Activated CD8-positive, alpha-beta T cell treated with anti-CD3 and anti-CD28 coated beads, Interleukin-2, amount 10 ng/mL, durations not matched to agents 7 days and 5 days (primary cell): ENCODE measurements around the gene QPCTL. TPM values are rescaled to one million over a fixed set of nuclear protein-coding genes. Genes with fewer than 3 reads are reported as not detected.
A peak's percentile ranks its signal among the peaks of the same experiment; 100 is the strongest.
"Not testable (repeated sequence)": the region's sequence is repeated elsewhere in the genome, so short reads cannot be mapped to it uniquely, and the experiment has no call there.

Source experiments
- ATAC-seq: fragments of 150-1000 bp; cut with Tn5 transposase; one replicate; pipeline ENCODE4 v1.10.0; 2021; ENCODE audit warnings: moderate library complexity
- CTCF ChIA-PET: fragments of 350-600 bp; sonication (Branson Sonifier 250); formaldehyde crosslinking; loops from one replicate; lab custom pipeline; 2021; ENCODE audit warnings: antibody characterized with exemption; lab: Charles Lee
- POLR2A ChIA-PET: fragments of 350-600 bp; sonication (Branson Sonifier 250); formaldehyde crosslinking; loops from one replicate; lab custom pipeline; 2021; ENCODE audit warnings: antibody characterized with exemption; lab: Charles Lee
- DNase-seq: peaks from one replicate; pipeline ENCODE4 v3.0.0-alpha.2; 2020
- H3K27ac Mint-ChIP-seq: one replicate; pipeline ENCODE4 v1.8.0; 2021; ENCODE audit warnings: mild to moderate bottlenecking, mixed read lengths
- H3K27me3 Mint-ChIP-seq: one replicate; pipeline ENCODE4 v1.8.0; 2021; ENCODE audit warnings: low read depth, mixed read lengths
- H3K36me3 Mint-ChIP-seq: one replicate; pipeline ENCODE4 v1.8.0; 2021; ENCODE audit warnings: low read depth, mixed read lengths
- H3K4me1 Mint-ChIP-seq: one replicate; pipeline ENCODE4 v1.8.0; 2021; ENCODE audit warnings: low read depth, mixed read lengths
- H3K4me3 Mint-ChIP-seq: one replicate; pipeline ENCODE4 v1.8.0; 2021; ENCODE audit warnings: mild to moderate bottlenecking, mixed read lengths
- H3K9me3 Mint-ChIP-seq: one replicate; pipeline ENCODE4 v1.8.0; 2022; ENCODE audit warnings: mixed read lengths; ENCODE audit not compliant: insufficient read depth
- total RNA-seq, 2 experiments: library from RNA; stranded (reverse); gene quantifications; one replicate each; pipeline ENCODE4 v1.2.3, GENCODE V29; 2021

QPCTL gene
- total RNA-seq, 2 experiments from 2014 or later: 6.7 to 8.0 TPM

DNA sequence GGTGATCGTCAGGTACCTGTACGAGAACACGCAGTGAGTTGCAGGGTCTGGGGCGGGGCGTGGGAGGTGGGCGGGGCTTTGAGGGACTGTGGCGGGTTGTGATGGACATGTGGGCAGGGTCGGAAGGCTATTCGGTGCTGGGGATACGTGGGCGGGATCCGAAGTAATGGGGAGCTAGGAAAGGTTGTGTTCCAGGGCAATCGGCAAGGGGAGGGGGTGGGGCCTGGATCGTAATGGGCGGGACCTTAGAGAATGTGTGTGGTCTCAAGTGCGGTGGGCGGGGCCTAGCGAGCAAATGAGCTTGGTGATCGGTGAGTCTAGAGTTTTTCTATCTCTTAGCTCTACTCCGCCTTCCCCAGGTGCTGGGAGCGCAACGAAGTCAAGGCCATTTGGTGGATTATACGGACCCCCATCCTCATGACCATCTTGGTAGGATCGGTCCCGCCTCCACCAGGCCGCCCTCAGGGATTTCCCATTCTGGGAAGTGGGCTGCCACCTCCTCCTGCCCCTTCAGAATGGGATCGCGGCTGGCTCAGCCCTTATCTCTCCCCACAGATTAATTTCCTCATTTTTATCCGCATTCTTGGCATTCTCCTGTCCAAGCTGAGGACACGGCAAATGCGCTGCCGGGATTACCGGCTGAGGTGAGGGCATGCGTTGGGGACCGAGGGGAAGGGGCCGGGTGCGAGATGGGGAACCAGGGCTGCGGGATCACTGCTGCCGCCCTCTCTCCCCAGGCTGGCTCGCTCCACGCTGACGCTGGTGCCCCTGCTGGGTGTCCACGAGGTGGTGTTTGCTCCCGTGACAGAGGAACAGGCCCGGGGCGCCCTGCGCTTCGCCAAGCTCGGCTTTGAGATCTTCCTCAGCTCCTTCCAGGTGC, 14.9 kb upstream of the QPCTL start:
- Mint-ChIP-seq H3K36me3 (no peaks in the 10 kb centered on the region), H3K9me3 (no peaks in the 10 kb centered on the region), H3K4me3 (peak overlapping the region; percentile 70), H3K27me3 (peaks cover 2% of the 10 kb centered on the region), H3K27ac (no peak overlapping the region), H3K4me1 (peaks cover 29% of the 10 kb centered on the region)
- CTCF ChIA-PET: interaction anchor here (0.7 to 8.8 kb wide), 9 partner anchors 8 to 238 kb away, joined by 3 to 116 read pairs (median 4); partner anchors contain the start of genes GIPR, QPCTL, SIX5 and SNRPD2
- POLR2A ChIA-PET: interaction anchor here (0.6 to 2.4 kb wide), 5 partner anchors 9 to 210 kb away, joined by 3 to 6 read pairs (median 4); partner anchors contain the start of genes FOSB, GIPR and QPCTL
- DNase-seq (peak; percentile 87), ATAC-seq (peak; percentile 54)

DNA sequence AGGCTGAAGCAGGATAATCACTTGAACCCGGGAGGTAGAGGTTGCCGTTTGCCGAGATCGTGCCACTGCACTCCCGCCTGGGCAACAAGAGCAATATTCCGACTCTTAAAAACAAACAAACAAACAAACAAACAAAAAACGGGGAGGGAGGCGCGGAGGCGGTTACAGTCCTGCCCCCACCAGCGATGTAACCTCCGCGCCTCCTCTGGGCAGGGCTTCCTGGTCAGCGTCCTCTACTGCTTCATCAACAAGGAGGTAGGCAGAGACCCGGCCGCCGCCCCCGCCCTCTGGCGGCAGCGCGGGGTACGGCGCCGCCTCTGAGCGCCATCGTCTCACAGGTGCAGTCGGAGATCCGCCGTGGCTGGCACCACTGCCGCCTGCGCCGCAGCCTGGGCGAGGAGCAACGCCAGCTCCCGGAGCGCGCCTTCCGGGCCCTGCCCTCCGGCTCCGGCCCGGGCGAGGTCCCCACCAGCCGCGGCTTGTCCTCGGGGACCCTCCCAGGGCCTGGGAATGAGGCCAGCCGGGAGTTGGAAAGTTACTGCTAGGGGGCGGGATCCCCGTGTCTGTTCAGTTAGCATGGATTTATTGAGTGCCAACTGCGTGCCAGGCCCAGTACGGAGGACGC, 11.0 kb upstream of the QPCTL start:
- peak; percentile 95 for ATAC-seq
- Mint-ChIP-seq H3K27me3 (no peaks in the 10 kb centered on the region), H3K4me1 (peaks cover 26% of the 10 kb centered on the region), H3K27ac (peak overlapping the region; percentile 64), H3K36me3 (peaks cover 22% of the 10 kb centered on the region), H3K4me3 (peak overlapping the region; percentile 64), H3K9me3 (no peaks in the 10 kb centered on the region)
- ChIA-PET POLR2A (interaction anchor here (1.1 to 1.2 kb wide), 2 partner anchors 10 to 36 kb away, joined by 5 to 7 read pairs; partner anchors contain the start of gene SNRPD2), CTCF (interaction anchor here (0.6 to 8.8 kb wide), 17 partner anchors 10 to 203 kb away, joined by 3 to 116 read pairs (median 3); partner anchors contain the start of genes EML2, QPCTL, SIX5 and SNRPD2)
- DNase-seq: peak; percentile 91

- H3K36me3 Mint-ChIP-seq: peaks cover 25% of the 10 kb centered on the region
- H3K27ac Mint-ChIP-seq: peak overlapping the region; percentile 57
- peaks cover 23% of the 10 kb centered on the region for H3K4me1 Mint-ChIP-seq
- ChIA-PET POLR2A (no interaction called here), CTCF (interaction anchor here (1.1 to 8.8 kb wide), 9 partner anchors 10 to 65 kb away, joined by 3 to 116 read pairs (median 6); partner anchors contain the start of genes EML2, QPCTL and SNRPD2)
- H3K9me3 Mint-ChIP-seq: no peaks in the 10 kb centered on the region
- no peak overlapping the region for H3K4me3 Mint-ChIP-seq
- no peaks in the 10 kb centered on the region for H3K27me3 Mint-ChIP-seq
- ATAC-seq: no peak
- DNase-seq: no peak
Measured at GRCh38 chr19:45682117-45682516, 10.3 kb upstream of the QPCTL start.

GRCh38 chr19:45682908-45683307, 9.6 kb upstream of the QPCTL start:
- Mint-ChIP-seq H3K27me3 (no peaks in the 10 kb centered on the region), H3K27ac (no peak overlapping the region), H3K9me3 (no peaks in the 10 kb centered on the region), H3K4me1 (peaks cover 15% of the 10 kb centered on the region), H3K36me3 (peaks cover 32% of the 10 kb centered on the region), H3K4me3 (no peak overlapping the region)
- CTCF ChIA-PET: interaction anchor here (0.7 to 8.8 kb wide), 3 partner anchors 9 to 92 kb away, joined by 3 to 116 read pairs (median 3); partner anchors contain the start of genes QPCTL and SNRPD2
- POLR2A ChIA-PET: interaction anchor here (0.6 kb wide), 1 partner anchor 8 kb away, joined by 3 read pairs; no protein-coding TSS in a partner anchor
- ATAC-seq (no peak), DNase-seq (no peak)

DNA sequence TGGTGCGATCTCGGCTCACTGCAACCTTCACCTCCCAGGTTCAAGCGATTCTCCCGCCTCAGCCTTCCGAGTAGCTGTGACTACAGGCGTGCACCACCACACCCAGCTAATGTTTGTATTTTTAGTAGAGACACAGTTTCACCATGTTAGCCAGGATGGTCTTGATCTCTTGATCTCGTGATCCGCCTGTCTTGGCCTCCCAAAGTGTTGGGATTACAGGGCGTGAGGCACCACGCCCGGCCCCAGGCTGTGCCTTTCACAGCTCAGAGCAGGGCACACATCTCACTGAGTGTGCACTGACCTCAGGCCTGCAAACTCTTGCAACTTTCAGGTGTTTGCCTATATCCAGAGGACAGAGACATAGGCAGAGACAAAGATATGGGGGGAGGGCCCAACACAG, 7.4 kb upstream of the QPCTL start:
- H3K4me3 Mint-ChIP-seq, H3K27ac Mint-ChIP-seq, DNase-seq, POLR2A ChIA-PET, H3K9me3 Mint-ChIP-seq, ATAC-seq, H3K27me3 Mint-ChIP-seq: not testable (repeated sequence)
- CTCF ChIA-PET: interaction anchor here (1.4 to 1.9 kb wide), 2 partner anchors 8 to 9 kb away, joined by 5 to 6 read pairs; partner anchors contain the start of gene QPCTL
- peaks cover 15% of the 10 kb centered on the region for H3K4me1 Mint-ChIP-seq
- peaks cover 42% of the 10 kb centered on the region for H3K36me3 Mint-ChIP-seq

GRCh38 chr19:45687599-45687998, 4.9 kb upstream of the QPCTL start:
- H3K9me3 Mint-ChIP-seq: no peaks in the 10 kb centered on the region
- H3K27ac Mint-ChIP-seq: no peak overlapping the region
- peaks cover 12% of the 10 kb centered on the region for H3K4me1 Mint-ChIP-seq
- H3K27me3 Mint-ChIP-seq: no peaks in the 10 kb centered on the region
- ChIA-PET CTCF (no interaction called here), POLR2A (no interaction called here)
- peaks cover 47% of the 10 kb centered on the region for H3K36me3 Mint-ChIP-seq
- no peak for ATAC-seq
- no peak overlapping the region for H3K4me3 Mint-ChIP-seq
- no peak for DNase-seq

- DNase-seq: peak; percentile 95
- H3K4me3 Mint-ChIP-seq: peak within 1 kb of the TSS; percentile 91
- POLR2A ChIA-PET: interaction anchor here (0.5 to 2.1 kb wide), 17 partner anchors 8 to 1104 kb away, joined by 3 to 11 read pairs (median 4); partner anchors contain the start of genes FBXO46 and SIX5
- no peaks in the 10 kb centered on the region for H3K27me3 Mint-ChIP-seq
- peak within 1 kb of the TSS; percentile 95 for H3K27ac Mint-ChIP-seq
- peaks cover 40% of the 10 kb centered on the region for H3K36me3 Mint-ChIP-seq
- ATAC-seq: peak; percentile 52
- peaks cover 21% of the 10 kb centered on the region for H3K4me1 Mint-ChIP-seq
- no peaks in the 10 kb centered on the region for H3K9me3 Mint-ChIP-seq
- CTCF ChIA-PET: interaction anchor here (1.0 to 6.7 kb wide), 33 partner anchors 12 to 1097 kb away, joined by 3 to 116 read pairs (median 7); partner anchors contain the start of genes DMWD, FBXO46, FOXA3 and GIPR
Measured at GRCh38 chr19:45691516-45692186, 815 bp upstream of the QPCTL start, which contains the start of gene SNRPD2. Gene SNRPD2 (minus strand): TSS chr19:45691953. CDS start chr19:45691888, 65 bp downstream.

- H3K36me3 Mint-ChIP-seq: peaks cover 31% of the 10 kb centered on the region
- ChIA-PET POLR2A (interaction anchor here (0.7 to 2.1 kb wide), 7 partner anchors 10 to 271 kb away, joined by 3 to 11 read pairs (median 4); no protein-coding TSS in a partner anchor), CTCF (interaction anchor here (0.7 to 6.7 kb wide), 45 partner anchors 9 to 1095 kb away, joined by 3 to 116 read pairs (median 5); partner anchors contain the start of genes DMWD, FBXO46, FOXA3 and GIPR)
- H3K4me3 Mint-ChIP-seq: peak overlapping the region; percentile 91
- H3K9me3 Mint-ChIP-seq: no peaks in the 10 kb centered on the region
- H3K27ac Mint-ChIP-seq: peak overlapping the region; percentile 95
- H3K27me3 Mint-ChIP-seq: no peaks in the 10 kb centered on the region
- H3K4me1 Mint-ChIP-seq: peaks cover 20% of the 10 kb centered on the region
- peak; percentile 84 for DNase-seq
- ATAC-seq: no peak
Measured at GRCh38 chr19:45693106-45693788, 781 bp downstream of the QPCTL start.

- POLR2A ChIA-PET: interaction anchor here (0.8 kb wide), 1 partner anchor 16 kb away, joined by 3 read pairs; no protein-coding TSS in a partner anchor
- no peak for DNase-seq
- no peak overlapping the region for H3K4me3 Mint-ChIP-seq
- CTCF ChIA-PET: interaction anchor here (0.6 to 5.7 kb wide), 4 partner anchors 8 to 223 kb away, joined by 3 to 43 read pairs (median 4); partner anchors contain the start of gene QPCTL
- no peaks in the 10 kb centered on the region for H3K9me3 Mint-ChIP-seq
- H3K36me3 Mint-ChIP-seq: peaks cover 15% of the 10 kb centered on the region
- H3K27me3 Mint-ChIP-seq: no peaks in the 10 kb centered on the region
- ATAC-seq: no peak
- no peak overlapping the region for H3K27ac Mint-ChIP-seq
- peaks cover 7% of the 10 kb centered on the region for H3K4me1 Mint-ChIP-seq
Measured at GRCh38 chr19:45701676-45702075, 9.2 kb downstream of the QPCTL start.

GRCh38 chr19:45705115-45705514, 12.6 kb downstream of the QPCTL start:
- Mint-ChIP-seq H3K9me3 (no peaks in the 10 kb centered on the region), H3K4me3 (no peak overlapping the region), H3K36me3 (peaks cover 18% of the 10 kb centered on the region), H3K27me3 (no peaks in the 10 kb centered on the region), H3K4me1 (peaks cover 8% of the 10 kb centered on the region), H3K27ac (no peak overlapping the region)
- ChIA-PET POLR2A (no interaction called here), CTCF (interaction anchor here (5.7 kb wide), 1 partner anchor 12 kb away, joined by 43 read pairs; the partner anchor contains the start of gene QPCTL)
- ATAC-seq (no peak), DNase-seq (no peak)
